GM23338 (cell line): ENCODE measurements around the gene FCN1. TPM values are rescaled to one million over a fixed set of nuclear protein-coding genes. Genes with fewer than 3 reads are reported as not detected.

Experiments used
- ATAC-seq: fragments of 200-7000 bp; cut with Tn5 transposase; 3 replicates; pipeline ENCODE4 v1.9.1; 2020
- DNase-seq: peaks from one replicate; pipeline ENCODE4 v3.0.0-alpha.2; 2015; ENCODE audit warnings: low spot score
- H2AFZ ChIP-seq: fragments of 200-600 bp; sonication (generic); 2 replicates; pipeline ENCODE4 v1.8.0; 2016; ENCODE audit warnings: antibody characterized with exemption, mild to moderate bottlenecking, moderate library complexity
- H3F3A ChIP-seq: fragments of 200-600 bp; sonication (generic); replicated peaks from 2 replicates; pipeline ENCODE4 v1.8.0; 2017; ENCODE audit warnings: antibody characterized with exemption, mixed run types, low read depth
- H3K27ac ChIP-seq: fragments of 200-600 bp; sonication (generic); 2 replicates; pipeline ENCODE4 v1.6.1; 2016; ENCODE audit warnings: low read depth
- H3K27me3 ChIP-seq: fragments of 200-600 bp; sonication (generic); 2 replicates; pipeline ENCODE4 v1.8.0; 2016; ENCODE audit warnings: mild to moderate bottlenecking, mixed run types, moderate library complexity; ENCODE audit not compliant: insufficient read depth
- H3K36me3 ChIP-seq: fragments of 200-600 bp; sonication (generic); 2 replicates; pipeline ENCODE4 v1.8.0; 2016; ENCODE audit warnings: mild to moderate bottlenecking; ENCODE audit not compliant: insufficient read depth
- H3K4me1 ChIP-seq: fragments of 200-600 bp; sonication (generic); 2 replicates; pipeline ENCODE4 v1.8.0; 2016; ENCODE audit warnings: mild to moderate bottlenecking, moderate library complexity; ENCODE audit not compliant: insufficient read depth
- H3K4me2 ChIP-seq: fragments of 200-600 bp; sonication (generic); 2 replicates; pipeline ENCODE4 v1.7.1; 2017; ENCODE audit warnings: mixed run types
- H3K4me3 ChIP-seq: fragments of 200-600 bp; sonication (generic); 2 replicates; pipeline ENCODE4 v1.6.1; 2016; ENCODE audit warnings: mixed run types
- H3K79me2 ChIP-seq: fragments of 200-600 bp; sonication (generic); replicated peaks from 2 replicates; pipeline ENCODE4 v1.8.0; 2017; ENCODE audit warnings: mild to moderate bottlenecking; ENCODE audit not compliant: insufficient read depth
- H3K9me2 ChIP-seq: fragments of 200-600 bp; sonication (generic); 2 replicates; pipeline ENCODE4 v1.8.0; 2017; ENCODE audit not compliant: insufficient read depth
- H4K20me1 ChIP-seq: fragments of 200-600 bp; sonication (generic); replicated peaks from 2 replicates; pipeline ENCODE4 v1.8.0; 2017; ENCODE audit warnings: mild to moderate bottlenecking; ENCODE audit not compliant: insufficient read depth
- H3K27ac Mint-ChIP-seq: 2 replicates; pipeline ENCODE4 v1.8.0; 2020; ENCODE audit warnings: inconsistent platforms, mild to moderate bottlenecking, moderate library complexity, mixed read lengths
- H3K27me3 Mint-ChIP-seq: 3 replicates; pipeline ENCODE4 v1.8.0; 2022; ENCODE audit warnings: low read depth, mild to moderate bottlenecking, moderate library complexity, mixed read lengths, inconsistent platforms; ENCODE audit not compliant: insufficient read depth, poor library complexity
- H3K36me3 Mint-ChIP-seq: 3 replicates; pipeline ENCODE4 v1.8.0; 2021; ENCODE audit warnings: low read depth, mild to moderate bottlenecking, inconsistent platforms, moderate library complexity, mixed read lengths
- H3K4me1 Mint-ChIP-seq: 3 replicates; pipeline ENCODE4 v1.8.0; 2020; ENCODE audit warnings: mild to moderate bottlenecking, inconsistent platforms, mixed read lengths
- H3K4me3 Mint-ChIP-seq: 3 replicates; pipeline ENCODE4 v1.8.0; 2021; ENCODE audit warnings: moderate library complexity, mild to moderate bottlenecking, inconsistent platforms, mixed read lengths
- H3K9me3 Mint-ChIP-seq: 3 replicates; pipeline ENCODE4 v1.8.0; 2020; ENCODE audit warnings: moderate library complexity, mild to moderate bottlenecking, inconsistent platforms, mixed read lengths
- EZH2 ChIP-seq: fragments of 200-600 bp; sonication (generic); IDR thresholded peaks from one replicate; pipeline ENCODE4 v1.8.0; 2017; ENCODE audit warnings: antibody characterized with exemption, mild to moderate bottlenecking, low read depth; ENCODE audit not compliant: unreplicated experiment
- EZH2phosphoT487 ChIP-seq: fragments of 200-600 bp; sonication (generic); IDR thresholded peaks from one replicate; pipeline ENCODE4 v1.8.1; 2018; ENCODE audit warnings: antibody characterized with exemption; ENCODE audit not compliant: unreplicated experiment
- JUNB ChIP-seq: IDR thresholded peaks from one replicate; pipeline ENCODE4 v1.6.1; 2016; ENCODE audit warnings: antibody characterized with exemption; ENCODE audit not compliant: unreplicated experiment
- NANOG ChIP-seq: IDR thresholded peaks from 2 replicates; pipeline ENCODE4 v1.6.1; 2016; ENCODE audit warnings: antibody characterized with exemption, borderline replicate concordance
- POLR2AphosphoS5 ChIP-seq: IDR thresholded peaks from 2 replicates; pipeline ENCODE4 v1.6.1; 2016; ENCODE audit warnings: antibody characterized with exemption, low read depth
- STAT1 ChIP-seq: IDR thresholded peaks from one replicate; pipeline ENCODE4 v1.6.1; 2016; ENCODE audit warnings: antibody characterized with exemption; ENCODE audit not compliant: unreplicated experiment
- ZNF114 ChIP-seq: fragments of 250-450 bp; sonication (Bioruptor Pico); IDR thresholded peaks from 2 replicates; pipeline ENCODE4 v1.5.0; 2020; ENCODE audit warnings: mild to moderate bottlenecking, moderate library complexity
- polyA plus RNA-seq: library from polyadenylated mRNA; unstranded; fragments of >200 nt; fragmentation: Nextera tagmentation; extraction: Ambion mirVana; gene quantifications from 2 replicates; pipeline ENCODE4 v1.2.1, GENCODE V29; 2016
- total RNA-seq: library from RNA; depleted of rRNA; stranded (reverse); fragments of >200 nt; shearing (Covaris generic); gene quantifications from 2 replicates; pipeline ENCODE4 v1.2.3, GENCODE V29; 2014
- TF ChIP-seq, protein P1 (sequence below): fragments of 250-450 bp; sonication (Bioruptor Pico); IDR thresholded peaks from 2 replicates; pipeline ENCODE4 v1.5.0; 2020; ENCODE audit warnings: mild to moderate bottlenecking, moderate library complexity
- TF ChIP-seq, protein P2 (sequence below), 2 experiments: fragments of 200-600 bp in 1 of 2; sonication (generic) in 1 of 2; conservative IDR thresholded peaks; 2 replicates each; pipeline versions ENCODE4 v1.5.1 to v1.6.1; 2016 to 2017; ENCODE audit warnings: antibody characterized with exemption in 2 of 2, low read depth in 2 of 2, mild to moderate bottlenecking in 2 of 2, moderate library complexity in 1 of 2

FCN1 gene
- total and polyA plus RNA-seq, 2 experiments from 2014 or later: not detected

GRCh38 chr9:134955801-134956200 lies 38.1 kb upstream of the FCN1 start (continued):
- TF ChIP-seq, protein P1, sequence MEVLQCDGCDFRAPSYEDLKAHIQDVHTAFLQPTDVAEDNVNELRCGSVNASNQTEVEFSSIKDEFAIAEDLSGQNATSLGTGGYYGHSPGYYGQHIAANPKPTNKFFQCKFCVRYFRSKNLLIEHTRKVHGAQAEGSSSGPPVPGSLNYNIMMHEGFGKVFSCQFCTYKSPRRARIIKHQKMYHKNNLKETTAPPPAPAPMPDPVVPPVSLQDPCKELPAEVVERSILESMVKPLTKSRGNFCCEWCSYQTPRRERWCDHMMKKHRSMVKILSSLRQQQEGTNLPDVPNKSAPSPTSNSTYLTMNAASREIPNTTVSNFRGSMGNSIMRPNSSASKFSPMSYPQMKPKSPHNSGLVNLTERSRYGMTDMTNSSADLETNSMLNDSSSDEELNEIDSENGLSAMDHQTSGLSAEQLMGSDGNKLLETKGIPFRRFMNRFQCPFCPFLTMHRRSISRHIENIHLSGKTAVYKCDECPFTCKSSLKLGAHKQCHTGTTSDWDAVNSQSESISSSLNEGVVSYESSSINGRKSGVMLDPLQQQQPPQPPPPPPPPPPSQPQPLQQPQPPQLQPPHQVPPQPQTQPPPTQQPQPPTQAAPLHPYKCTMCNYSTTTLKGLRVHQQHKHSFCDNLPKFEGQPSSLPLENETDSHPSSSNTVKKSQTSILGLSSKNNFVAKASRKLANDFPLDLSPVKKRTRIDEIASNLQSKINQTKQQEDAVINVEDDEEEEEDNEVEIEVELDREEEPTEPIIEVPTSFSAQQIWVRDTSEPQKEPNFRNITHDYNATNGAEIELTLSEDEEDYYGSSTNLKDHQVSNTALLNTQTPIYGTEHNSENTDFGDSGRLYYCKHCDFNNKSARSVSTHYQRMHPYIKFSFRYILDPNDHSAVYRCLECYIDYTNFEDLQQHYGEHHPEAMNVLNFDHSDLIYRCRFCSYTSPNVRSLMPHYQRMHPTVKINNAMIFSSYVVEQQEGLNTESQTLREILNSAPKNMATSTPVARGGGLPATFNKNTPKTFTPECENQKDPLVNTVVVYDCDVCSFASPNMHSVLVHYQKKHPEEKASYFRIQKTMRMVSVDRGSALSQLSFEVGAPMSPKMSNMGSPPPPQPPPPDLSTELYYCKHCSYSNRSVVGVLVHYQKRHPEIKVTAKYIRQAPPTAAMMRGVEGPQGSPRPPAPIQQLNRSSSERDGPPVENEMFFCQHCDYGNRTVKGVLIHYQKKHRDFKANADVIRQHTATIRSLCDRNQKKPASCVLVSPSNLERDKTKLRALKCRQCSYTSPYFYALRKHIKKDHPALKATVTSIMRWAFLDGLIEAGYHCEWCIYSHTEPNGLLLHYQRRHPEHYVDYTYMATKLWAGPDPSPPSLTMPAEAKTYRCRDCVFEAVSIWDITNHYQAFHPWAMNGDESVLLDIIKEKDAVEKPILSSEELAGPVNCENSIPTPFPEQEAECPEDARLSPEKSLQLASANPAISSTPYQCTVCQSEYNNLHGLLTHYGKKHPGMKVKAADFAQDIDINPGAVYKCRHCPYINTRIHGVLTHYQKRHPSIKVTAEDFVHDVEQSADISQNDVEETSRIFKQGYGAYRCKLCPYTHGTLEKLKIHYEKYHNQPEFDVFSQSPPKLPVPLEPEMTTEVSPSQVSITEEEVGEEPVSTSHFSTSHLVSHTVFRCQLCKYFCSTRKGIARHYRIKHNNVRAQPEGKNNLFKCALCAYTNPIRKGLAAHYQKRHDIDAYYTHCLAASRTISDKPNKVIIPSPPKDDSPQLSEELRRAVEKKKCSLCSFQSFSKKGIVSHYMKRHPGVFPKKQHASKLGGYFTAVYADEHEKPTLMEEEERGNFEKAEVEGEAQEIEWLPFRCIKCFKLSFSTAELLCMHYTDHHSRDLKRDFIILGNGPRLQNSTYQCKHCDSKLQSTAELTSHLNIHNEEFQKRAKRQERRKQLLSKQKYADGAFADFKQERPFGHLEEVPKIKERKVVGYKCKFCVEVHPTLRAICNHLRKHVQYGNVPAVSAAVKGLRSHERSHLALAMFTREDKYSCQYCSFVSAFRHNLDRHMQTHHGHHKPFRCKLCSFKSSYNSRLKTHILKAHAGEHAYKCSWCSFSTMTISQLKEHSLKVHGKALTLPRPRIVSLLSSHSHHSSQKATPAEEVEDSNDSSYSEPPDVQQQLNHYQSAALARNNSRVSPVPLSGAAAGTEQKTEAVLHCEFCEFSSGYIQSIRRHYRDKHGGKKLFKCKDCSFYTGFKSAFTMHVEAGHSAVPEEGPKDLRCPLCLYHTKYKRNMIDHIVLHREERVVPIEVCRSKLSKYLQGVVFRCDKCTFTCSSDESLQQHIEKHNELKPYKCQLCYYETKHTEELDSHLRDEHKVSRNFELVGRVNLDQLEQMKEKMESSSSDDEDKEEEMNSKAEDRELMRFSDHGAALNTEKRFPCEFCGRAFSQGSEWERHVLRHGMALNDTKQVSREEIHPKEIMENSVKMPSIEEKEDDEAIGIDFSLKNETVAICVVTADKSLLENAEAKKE (CRISPR knock-in tag): no peak
- TF ChIP-seq POLR2AphosphoS5: no peak
- TF ChIP-seq ZNF114: no peak

GRCh38 chr9:134955156-134955555 lies 37.4 kb upstream of the FCN1 start:
- no peak overlapping the region for H3K4me2 ChIP-seq
- TF ChIP-seq NANOG (no peak), EZH2 (no peak), STAT1 (no peak), JUNB (no peak), EZH2phosphoT487 (no peak)
- TF ChIP-seq, protein P2, sequence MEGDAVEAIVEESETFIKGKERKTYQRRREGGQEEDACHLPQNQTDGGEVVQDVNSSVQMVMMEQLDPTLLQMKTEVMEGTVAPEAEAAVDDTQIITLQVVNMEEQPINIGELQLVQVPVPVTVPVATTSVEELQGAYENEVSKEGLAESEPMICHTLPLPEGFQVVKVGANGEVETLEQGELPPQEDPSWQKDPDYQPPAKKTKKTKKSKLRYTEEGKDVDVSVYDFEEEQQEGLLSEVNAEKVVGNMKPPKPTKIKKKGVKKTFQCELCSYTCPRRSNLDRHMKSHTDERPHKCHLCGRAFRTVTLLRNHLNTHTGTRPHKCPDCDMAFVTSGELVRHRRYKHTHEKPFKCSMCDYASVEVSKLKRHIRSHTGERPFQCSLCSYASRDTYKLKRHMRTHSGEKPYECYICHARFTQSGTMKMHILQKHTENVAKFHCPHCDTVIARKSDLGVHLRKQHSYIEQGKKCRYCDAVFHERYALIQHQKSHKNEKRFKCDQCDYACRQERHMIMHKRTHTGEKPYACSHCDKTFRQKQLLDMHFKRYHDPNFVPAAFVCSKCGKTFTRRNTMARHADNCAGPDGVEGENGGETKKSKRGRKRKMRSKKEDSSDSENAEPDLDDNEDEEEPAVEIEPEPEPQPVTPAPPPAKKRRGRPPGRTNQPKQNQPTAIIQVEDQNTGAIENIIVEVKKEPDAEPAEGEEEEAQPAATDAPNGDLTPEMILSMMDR (conservative IDR thresholded peaks at IDR 0.05; ENCODE audit: low read depth in 2 of 2): no peak
- TF ChIP-seq, protein P1 (CRISPR knock-in tag): no peak

More at GRCh38 chr9:134955156-134955555, 37.4 kb upstream of the FCN1 start:
- Mint-ChIP-seq H3K4me1 (no peaks in the 10 kb centered on the region; the same call in 2 of the 3 replicates), H3K36me3 (no peaks in the 10 kb centered on the region), H3K27ac (no peak overlapping the region), H3K9me3 (peaks cover 5% of the 10 kb centered on the region; the same call in 1 of the 3 replicates), H3K27me3 (no peaks in the 10 kb centered on the region), H3K4me3 (no peak overlapping the region)
- Histone ChIP-seq H3K79me2 (no peaks in the 10 kb centered on the region), H2AFZ (no peak overlapping the region), H3K27ac (no peak overlapping the region), H3K27me3 (no peaks in the 10 kb centered on the region), H3F3A (no peaks in the 10 kb centered on the region), H3K9me2 (0 out of 2 replicates have a peak, but pooled peaks cover 3% of the 10 kb centered on the region), H3K4me1 (no peaks in the 10 kb centered on the region), H4K20me1 (no peaks in the 10 kb centered on the region), H3K36me3 (no peaks in the 10 kb centered on the region), H3K4me3 (no peak overlapping the region)
- ATAC-seq: no peak
- no peak for DNase-seq
